Measurements from ENCODE around the gene FOXF2.

The FOXF2 gene

GRCh38 chr6:1406306-1407072 is 17.1 kb downstream of the FOXF2 start:
- no peak for DNase-seq (ENCODE audit: low read depth in 2 of 2, low spot score in 1 of 2)

- DNase-seq (ENCODE audit: low read depth in 2 of 2, low spot score in 1 of 2), result no peak
Measured at GRCh38 chr6:1407499-1407990, 18.2 kb downstream of the FOXF2 start.

- no peak for DNase-seq (ENCODE audit: low read depth in 2 of 2, low spot score in 1 of 2)
Measured at GRCh38 chr6:1409774-1410465, 20.5 kb downstream of the FOXF2 start.

GRCh38 chr6:1412901-1413300 is 23.5 kb downstream of the FOXF2 start:
- DNase-seq (ENCODE audit: low read depth in 2 of 2, low spot score in 1 of 2), result no peak

- no peak for DNase-seq (ENCODE audit: low read depth in 2 of 2, low spot score in 1 of 2)
Measured at GRCh38 chr6:1415416-1416063, 26.2 kb downstream of the FOXF2 start.

- no peak for DNase-seq (ENCODE audit: low read depth in 2 of 2, low spot score in 1 of 2)
Measured at GRCh38 chr6:1416191-1416760, 26.9 kb downstream of the FOXF2 start.

GRCh38 chr6:1416820-1417219 is 27.4 kb downstream of the FOXF2 start:
- DNase-seq (ENCODE audit: low read depth in 2 of 2, low spot score in 1 of 2), result no peak

- no peak for DNase-seq (ENCODE audit: low read depth in 2 of 2, low spot score in 1 of 2)
Measured at GRCh38 chr6:1417718-1418117, 28.3 kb downstream of the FOXF2 start.

GRCh38 chr6:1418471-1419191 is 29.3 kb downstream of the FOXF2 start:
- no peak for DNase-seq (ENCODE audit: low read depth in 2 of 2, low spot score in 1 of 2)

GRCh38 chr6:1420382-1420781 is 31.0 kb downstream of the FOXF2 start:
- no peak for DNase-seq (ENCODE audit: low read depth in 2 of 2, low spot score in 1 of 2)

- no peak for DNase-seq (ENCODE audit: low read depth in 2 of 2, low spot score in 1 of 2)
Measured at GRCh38 chr6:1422290-1422689, 32.9 kb downstream of the FOXF2 start.

- no peak for DNase-seq (ENCODE audit: low read depth in 2 of 2, low spot score in 1 of 2)
Measured at GRCh38 chr6:1423578-1423977, 34.2 kb downstream of the FOXF2 start.

- no peak for DNase-seq (ENCODE audit: low read depth in 2 of 2, low spot score in 1 of 2)
Measured at GRCh38 chr6:1424306-1424927, 35.0 kb downstream of the FOXF2 start.

GRCh38 chr6:1426416-1426815 is 37.0 kb downstream of the FOXF2 start:
- DNase-seq (ENCODE audit: low read depth in 2 of 2, low spot score in 1 of 2), result no peak

GRCh38 chr6:1435806-1436205 is 46.4 kb downstream of the FOXF2 start:
- no peak for DNase-seq (ENCODE audit: low read depth in 2 of 2, low spot score in 1 of 2)

- DNase-seq (ENCODE audit: low read depth in 2 of 2, low spot score in 1 of 2), result no peak
Measured at GRCh38 chr6:1436334-1437306, 47.2 kb downstream of the FOXF2 start.

GRCh38 chr6:1437553-1438406 is 48.4 kb downstream of the FOXF2 start:
- DNase-seq (ENCODE audit: low read depth in 2 of 2, low spot score in 1 of 2), result no peak

GRCh38 chr6:1438471-1438881 is 49.1 kb downstream of the FOXF2 start:
- no peak for DNase-seq (ENCODE audit: low read depth in 2 of 2, low spot score in 1 of 2)
